CMK (cell line): Measurements from ENCODE around the gene SEC14L1.

ENCODE experiments used
- DNase-seq: peaks from one replicate; pipeline ENCODE4 v3.0.0-alpha.2; 2010; ENCODE audit warnings: low read depth

The SEC14L1 gene

DNA sequence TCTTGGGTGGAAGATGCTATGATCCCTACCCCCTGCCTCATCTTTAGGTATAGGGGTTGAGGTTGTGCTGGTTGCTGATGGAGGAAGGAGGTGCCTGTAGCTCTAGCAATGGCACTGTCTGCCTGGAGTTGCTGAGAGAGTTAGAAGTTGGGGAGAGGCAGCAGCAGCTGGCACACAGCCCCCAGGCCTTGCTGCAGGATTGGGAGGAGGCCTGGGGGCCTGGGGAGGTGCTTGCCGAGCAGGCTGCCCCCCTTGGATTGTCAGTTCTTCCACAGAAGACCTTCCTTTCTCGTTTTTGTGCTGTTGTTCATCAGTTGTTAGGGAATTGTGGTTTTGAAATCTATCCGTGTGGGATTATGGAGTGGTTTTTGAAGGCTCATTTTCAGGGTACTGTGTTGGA, 52.9 kb downstream of the SEC14L1 start:
- DNase-seq: no peak

DNA sequence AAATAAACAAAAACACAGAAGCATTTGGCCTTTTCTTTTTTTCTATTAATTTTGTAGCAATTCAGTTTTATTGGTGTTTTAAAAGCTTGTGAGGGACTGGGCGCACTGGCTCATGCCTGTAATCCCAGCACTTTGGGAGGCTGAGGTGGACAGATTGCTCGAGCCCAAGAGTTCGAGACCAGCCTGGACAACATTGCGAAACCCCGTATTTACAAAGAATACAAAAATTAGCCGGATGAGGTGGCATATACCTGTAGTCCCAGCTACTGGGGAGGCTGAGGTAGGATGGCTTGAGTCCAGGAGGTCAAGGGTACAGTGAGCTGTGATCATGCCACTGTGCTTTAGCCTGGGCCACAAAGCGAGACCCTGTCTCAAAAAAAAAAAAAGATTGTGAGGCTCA, 53.4 kb downstream of the SEC14L1 start:
- no peak for DNase-seq

DNA sequence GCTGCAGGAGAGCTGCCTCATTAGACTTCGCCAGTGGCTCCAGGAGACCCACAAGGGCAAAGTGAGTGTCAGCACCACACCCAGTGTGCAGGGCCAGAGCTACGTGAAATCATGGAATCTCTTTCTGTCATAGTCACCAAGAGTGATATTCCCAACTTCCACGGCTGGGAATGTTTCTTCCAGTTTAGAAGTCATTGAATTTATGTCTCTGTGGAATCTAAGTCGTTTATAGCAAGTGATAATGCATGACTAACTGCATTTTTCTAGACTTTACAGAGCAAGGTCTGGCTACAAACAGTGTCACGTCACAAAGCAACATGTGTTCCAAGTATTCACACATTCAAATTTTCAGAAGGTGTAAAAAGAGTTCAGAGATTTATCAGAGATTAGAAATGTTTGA, 55.5 kb downstream of the SEC14L1 start:
- no peak for DNase-seq

DNA sequence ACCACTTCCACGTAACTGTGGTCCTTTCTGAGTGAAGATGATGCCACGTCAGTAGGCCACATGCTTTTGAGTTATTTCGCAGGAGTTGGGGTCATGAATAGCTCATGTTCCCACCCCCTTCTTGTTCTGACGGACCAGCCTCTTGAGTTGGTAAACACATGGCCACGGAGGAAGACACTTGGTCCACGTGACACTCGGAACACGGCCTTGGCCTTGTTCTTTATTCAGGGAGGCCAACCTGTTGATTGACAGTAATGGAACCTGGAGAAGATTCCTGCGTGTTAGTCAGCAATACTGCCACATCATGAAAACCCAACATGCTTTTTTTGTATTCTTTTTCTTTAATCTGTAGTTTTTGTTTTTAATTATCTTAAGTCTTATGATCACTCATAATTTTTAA, 56.3 kb downstream of the SEC14L1 start:
- no peak for DNase-seq

DNA sequence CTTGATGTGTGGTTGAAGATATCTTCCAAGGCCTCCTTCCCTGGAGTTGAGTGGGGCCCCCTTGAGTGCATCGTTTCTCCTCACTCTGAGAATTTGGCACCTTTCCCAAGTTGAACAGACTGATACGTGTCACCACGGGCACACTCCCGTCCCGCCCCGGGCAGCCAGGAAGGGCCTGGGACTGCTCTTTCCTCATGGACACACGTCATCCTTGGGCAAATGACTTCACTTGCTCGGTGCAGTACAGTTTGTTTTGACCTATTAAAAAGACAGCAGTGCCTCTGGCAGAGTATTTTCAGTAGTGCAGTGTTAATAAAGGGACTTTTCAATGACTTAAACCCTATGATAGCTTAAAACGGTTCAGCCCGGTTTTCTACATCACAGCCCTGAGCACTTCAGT, 59.9 kb downstream of the SEC14L1 start:
- no peak for DNase-seq

DNA sequence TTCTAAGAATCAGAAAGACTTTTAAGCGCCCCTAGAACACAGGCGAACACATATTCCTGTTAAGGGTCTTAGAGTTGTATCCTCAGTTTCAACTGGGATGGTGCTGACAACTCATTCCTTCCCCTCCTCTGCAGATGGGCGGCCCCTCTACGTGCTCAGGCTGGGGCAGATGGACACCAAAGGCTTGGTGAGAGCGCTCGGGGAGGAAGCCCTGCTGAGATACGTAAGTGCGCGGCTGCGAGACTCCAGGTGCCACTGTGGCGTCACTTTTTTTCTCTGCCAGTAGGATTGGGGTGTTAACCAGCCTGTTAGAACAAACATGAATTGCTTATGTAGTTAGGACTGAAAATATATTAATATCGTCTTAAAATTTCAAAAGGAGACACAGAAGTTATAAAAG, 62.7 kb downstream of the SEC14L1 start:
- no peak for DNase-seq

DNA sequence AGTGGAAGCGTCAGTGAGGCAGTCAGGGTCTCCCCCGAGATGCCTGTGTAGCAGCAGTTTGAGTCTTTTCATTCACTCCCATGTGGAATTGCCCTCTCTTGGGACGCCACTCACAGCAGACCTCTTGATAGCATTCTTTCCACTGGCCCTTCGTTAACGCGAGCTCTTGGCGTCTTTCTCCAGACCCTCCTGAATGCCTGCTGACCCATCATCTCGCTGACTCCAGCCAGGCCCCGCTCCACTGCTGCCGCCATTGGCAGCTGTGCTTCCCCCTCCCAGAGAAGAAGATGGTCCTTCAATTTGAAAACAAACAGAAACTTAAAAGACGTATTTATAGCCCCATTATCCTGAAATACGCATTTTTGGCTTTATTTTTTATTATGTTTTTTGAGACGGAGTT, 63.1 kb downstream of the SEC14L1 start:
- DNase-seq: no peak

DNA sequence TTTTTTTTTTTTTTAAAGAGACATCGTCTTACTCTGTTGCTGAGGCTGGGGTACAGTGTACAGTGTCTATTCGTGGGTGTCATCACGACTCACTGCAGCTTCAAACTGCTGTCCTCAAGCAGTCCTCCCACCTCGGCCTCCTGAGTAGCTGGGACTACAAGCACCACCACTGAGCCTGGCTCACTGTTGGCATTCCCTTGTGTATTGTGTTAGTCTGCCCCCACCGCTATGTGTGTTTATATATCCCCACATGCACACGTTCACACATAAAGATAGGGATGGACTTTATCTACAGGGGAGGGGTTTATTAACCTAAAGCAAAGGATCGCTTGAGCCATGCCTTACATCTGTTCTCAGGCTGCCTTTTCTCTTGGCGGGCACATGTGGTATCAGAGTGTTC, 63.8 kb downstream of the SEC14L1 start:
- no peak for DNase-seq

DNA sequence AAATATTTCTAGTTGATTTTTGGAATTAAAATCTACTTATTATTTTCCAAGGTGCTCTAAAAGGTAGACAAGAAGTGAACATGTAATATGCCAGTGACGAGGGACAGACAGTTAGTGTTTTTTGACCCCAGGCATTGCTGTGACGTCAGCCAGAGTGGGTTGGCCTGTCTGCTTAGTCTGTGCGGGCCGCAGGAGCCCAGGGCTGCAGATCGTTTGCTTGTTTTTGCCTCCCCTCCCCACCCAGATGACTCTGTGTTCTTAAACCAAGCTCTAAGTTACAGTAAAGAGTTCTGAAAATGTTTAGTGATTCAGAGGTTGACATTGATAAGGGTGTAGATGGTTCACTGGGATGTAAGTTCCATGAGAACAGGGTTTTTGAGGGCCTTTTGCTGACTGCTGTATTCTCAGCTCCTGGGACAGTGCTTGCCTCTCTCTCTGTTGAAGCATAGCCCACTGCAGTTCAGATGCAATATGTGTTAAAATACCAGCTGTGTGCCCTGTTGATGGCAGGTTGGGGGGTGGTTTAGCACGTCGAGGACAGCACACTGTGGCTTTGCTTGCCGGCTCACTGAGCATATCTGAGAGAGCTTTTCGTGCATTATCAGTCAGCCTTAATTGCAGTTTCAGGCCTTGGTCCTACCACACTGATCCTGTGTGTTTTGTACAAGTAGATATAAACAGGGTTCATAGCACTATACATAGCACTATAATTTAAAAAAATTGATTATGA, 64.8 kb downstream of the SEC14L1 start:
- no peak for DNase-seq

DNA sequence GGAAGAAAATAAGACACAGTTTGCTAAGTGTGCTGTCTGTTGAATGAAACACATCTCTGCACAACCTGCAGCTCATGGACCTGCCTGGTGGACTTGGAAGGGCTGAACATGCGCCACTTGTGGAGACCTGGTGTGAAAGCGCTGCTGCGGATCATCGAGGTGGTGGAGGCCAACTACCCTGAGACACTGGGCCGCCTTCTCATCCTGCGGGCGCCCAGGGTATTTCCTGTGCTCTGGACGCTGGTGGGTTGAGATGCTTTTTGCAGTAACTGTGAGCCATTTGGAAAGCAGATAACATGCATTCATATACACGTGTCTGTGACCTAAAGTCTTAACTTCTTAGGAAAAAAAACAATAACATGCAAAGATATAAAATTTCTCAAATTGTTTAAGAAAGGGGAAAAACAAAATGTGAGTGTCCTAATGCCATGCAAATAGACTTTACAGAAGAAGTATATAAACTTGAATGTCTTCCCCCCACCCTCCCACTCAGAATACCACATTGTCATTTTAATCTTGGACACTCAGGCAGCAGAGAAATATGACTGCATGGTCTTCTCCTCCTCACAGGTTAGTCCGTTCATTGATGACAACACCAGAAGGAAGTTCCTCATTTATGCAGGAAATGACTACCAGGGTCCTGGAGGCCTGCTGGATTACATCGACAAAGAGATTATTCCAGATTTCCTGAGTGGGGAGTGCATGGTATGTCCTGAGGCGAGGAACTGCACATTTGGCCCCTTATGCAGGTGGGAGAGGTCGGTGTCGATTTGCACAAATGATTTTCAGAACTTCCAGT, 65.6 kb downstream of the SEC14L1 start:
- no peak for DNase-seq

DNA sequence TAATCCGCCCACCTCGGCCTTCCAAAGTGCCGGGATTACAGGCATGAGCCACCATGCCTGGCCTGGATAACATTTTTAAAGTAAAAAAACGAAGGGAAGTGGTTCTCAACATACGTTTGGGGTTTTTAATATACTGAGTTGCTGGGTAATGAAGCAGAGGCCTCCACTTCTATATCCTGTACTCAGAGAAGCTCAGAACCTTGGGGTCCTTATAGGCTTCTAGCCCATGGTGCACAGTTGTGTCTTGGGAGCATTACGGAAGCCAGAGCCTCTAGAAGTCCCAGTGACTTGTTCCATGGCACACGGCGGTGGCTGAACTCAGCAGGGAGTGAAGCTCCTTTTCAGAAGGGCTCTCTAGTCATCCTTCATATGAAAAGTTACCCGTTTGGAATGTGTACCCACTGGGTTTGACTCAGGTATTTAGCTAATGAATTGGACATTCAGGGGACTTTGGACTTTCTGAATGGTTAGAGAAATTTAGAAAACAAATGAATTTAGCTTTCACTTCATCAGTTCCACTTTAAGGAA, 67.0 kb downstream of the SEC14L1 start:
- DNase-seq: no peak

DNA sequence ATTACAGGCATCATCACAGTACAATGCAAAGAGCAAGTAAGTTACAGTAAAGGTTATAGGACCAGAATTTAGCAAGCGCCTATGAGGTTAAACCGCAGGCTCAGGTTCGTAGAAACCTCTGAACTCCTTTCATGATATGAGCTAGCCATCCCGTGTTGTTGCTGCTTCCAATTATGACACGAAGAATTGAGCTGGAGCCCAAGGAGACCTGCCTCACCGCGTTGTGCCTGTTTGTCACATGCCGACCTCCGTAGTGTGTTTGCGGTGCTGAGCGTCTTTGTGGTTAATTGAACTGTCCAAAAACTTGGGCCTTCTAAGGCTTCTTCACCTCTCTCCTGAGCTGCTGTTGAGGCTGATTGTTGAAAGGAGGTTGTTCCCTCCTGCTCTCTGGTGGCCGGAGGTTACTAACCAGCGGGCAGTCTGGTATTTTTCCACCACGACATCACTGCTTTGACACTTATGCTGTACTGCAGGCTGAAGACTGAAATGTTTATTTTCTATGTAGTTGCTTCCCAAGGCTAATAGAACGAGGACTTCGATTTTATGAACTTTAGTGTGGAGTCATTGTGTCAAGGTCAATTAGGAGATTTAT, 67.5 kb downstream of the SEC14L1 start:
- no peak for DNase-seq

DNA sequence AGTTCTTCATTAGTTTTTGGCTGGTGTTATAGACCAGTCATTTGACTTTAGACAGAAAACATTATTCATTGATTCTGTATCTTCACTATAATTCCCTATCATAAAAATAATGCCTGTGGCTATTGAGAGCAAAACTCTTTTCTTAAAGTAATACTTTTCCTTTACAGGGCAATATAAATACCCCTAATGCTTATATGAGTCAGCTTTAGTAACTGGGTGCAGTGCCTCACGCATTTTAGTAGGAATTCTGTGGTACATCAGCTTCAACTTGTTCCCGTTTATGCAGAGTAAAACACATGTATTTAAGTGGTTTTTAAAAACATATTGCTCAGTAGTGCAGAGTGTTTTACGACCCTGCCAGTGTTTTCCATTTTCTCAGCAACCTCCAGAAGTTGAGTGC, 68.1 kb downstream of the SEC14L1 start:
- no peak for DNase-seq

DNA sequence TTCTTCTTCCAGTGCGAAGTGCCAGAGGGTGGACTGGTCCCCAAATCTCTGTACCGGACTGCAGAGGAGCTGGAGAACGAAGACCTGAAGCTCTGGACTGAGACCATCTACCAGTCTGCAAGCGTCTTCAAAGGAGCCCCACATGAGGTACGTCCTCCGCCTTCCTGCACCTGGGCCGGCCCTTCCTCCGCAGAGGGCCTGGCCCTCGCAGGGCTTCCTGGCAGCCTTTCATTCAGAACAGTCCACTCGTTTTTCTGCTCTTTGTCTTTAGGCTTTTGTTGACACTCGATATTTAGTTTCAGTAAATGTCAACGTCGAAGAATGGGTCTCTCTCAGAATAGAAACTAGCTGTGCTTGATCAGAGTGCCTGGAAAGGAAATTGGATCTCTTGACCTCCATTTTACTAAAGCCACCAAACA, 68.6 kb downstream of the SEC14L1 start:
- DNase-seq: no peak

DNA sequence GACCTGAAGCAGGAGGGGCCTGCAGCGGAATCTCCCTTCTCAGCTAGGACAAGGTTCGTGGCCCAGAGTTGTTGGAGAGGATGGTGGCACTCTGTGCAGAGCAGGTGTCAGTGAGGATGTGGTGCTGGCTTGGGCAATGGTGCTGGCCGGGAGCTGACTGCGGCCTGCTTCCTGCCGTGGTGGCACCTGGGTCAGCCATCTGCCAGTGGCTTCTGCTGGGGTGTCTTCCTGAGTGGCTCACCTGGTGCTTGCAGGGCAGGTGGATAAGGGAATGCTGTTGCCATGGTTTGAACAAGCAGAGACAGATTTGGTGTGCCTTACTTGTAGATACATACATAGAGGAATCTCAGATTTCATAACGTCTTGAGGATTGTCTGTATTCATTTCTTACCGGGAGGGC, 69.6 kb downstream of the SEC14L1 start:
- DNase-seq: no peak

DNA sequence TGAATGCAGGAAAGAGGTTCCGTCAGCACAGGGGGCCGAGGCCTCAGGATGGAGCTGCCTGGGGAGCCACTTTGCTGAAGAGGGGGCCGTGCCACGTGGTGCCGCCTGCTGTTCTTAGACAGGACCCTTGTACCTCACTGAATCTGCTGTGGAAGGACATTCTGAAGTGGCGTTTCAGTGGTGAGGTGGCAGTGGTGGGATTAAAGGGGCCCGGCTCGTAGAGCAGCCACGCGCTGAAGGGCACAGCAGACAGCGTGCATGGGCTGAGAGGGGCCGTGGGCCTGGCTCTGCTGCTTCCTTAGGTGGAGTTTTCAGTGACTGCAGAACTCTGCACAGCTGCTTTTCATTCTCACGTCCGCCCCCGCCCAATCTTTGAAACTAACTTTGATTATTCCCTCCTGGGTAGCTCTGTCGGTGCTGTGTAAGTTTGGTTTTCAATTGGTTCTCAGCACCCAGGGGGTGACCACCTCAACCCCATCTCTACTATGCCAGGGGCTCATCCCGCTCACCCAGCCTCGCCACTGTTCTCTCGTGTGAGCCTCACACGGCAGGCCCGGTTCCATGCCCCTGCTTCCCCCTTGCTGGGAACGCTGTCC, 70.3 kb downstream of the SEC14L1 start:
- DNase-seq: no peak

DNA sequence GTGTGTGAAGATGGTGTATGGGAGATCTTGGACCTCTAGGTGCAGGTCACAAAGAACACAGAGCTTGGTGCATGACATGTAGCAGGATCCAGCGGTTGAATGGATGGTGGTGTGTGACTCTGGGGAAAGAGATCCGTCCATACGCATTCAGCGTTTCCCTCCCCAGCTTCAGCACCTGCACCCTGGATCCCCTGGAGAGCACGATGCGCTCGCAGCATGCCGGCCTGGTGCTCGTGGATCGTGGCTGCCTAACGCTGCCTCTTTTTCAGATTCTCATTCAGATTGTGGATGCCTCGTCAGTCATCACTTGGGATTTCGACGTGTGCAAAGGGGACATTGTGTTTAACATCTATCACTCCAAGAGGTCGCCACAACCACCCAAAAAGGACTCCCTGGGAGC, 70.9 kb downstream of the SEC14L1 start:
- DNase-seq: no peak

DNA sequence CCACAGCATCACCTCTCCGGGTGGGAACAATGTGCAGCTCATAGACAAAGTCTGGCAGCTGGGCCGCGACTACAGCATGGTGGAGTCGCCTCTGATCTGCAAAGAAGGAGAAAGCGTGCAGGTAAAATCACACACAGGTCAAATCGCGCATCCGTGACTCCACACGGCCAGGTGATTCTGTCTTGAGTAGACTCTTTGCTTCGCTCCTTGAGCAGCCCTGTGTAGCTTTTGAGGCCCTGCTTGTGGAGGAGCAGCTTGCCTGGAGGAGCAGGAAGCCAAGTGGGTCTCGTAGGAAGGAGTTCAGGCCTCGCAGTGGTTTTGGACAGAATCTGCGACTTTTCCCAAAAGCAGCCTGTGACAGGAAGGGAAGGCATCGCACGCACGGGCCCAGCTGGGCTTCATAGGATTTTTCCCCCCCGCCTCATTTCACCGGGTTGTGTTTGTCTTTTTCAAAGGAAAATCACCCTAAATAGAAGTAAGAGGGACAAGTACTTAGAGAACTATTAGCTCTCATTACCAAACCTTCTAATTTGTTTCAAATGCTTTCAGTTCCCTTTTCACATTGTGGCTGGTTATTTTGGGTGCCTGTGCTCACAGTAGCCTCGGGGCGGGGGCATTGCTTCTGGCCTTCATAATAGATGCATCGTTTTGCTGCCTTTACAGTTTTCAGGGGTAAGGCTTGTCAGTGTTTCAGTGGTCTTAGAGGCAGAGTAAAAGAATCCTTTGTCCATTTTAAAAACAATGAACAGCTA, 71.5 kb downstream of the SEC14L1 start:
- DNase-seq: no peak

DNA sequence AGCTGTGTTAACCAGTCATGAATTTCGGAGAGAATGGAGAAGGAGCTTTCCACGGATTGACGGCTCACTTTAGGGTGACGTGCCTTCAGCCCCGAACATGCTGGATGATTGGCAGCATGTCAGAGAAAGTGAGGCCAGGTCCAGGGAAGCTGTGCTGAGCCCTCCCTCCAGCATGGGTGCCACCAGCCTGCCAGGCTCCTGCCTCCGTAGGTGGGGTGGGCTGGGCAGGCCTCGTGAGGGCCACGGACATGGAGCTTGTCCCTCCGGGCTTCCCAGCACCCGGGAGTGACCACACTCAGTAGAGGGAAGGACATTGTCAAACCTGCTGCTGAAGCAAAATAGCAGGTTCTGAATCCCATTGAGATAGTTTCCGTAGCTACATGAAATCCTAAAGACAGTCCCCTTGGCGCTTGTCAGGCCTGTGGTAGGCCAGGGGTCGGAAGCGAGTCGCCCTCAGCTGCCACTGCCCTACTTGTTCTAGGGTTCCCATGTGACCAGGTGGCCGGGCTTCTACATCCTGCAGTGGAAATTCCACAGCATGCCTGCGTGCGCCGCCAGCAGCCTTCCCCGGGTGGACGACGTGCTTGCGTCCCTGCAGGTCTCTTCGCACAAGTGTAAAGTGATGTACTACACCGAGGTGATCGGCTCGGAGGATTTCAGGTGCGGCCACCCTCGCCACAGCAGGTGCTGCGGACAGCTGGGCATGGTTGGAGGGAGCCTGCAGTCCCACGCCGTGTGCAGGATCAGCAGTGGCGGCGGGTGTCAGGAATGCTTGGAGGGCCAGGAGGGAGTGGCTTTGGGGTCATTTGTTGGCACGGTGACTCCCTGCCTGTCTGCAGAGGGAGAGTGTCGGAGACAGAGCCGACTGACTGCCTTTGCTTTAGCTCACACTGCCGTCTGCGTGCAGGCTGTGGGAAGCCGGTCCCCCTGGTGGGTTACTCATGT, 72.3 kb downstream of the SEC14L1 start:
- DNase-seq: no peak

DNA sequence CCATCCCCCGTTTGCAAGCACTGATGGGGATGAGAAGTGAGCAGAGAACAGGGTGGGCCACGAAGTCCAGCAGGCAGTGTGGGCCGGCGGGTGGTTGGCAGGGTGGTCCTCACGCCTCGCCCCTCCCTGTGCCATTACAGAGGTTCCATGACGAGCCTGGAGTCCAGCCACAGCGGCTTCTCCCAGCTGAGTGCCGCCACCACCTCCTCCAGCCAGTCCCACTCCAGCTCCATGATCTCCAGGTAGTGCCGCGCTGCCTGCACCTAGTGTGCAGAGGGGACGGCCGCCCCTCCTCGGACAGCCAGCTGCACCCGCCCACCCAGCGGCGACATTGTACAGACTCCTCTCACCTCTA, 73.0 kb downstream of the SEC14L1 start:
- DNase-seq: no peak

DNA sequence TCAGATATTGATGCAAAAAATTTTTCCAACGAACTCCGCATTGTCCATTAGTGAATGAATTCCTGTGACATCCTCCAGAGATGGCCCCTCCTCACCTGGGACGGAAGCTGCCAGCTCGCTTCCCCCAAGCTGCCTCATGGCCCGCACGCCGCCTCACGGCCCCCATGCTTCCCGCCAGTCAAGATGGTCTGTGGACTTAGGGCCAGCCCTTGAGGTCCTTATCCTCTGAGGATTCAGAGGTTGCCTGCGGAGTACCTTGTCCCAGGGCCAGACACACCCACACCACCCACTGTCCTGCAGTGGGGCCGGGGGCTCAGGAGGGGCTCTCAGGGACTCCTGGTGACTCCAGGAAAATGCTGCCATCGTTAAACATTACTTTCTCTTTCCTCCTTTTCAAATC, 73.6 kb downstream of the SEC14L1 start:
- no peak for DNase-seq
